Hematopoietic multipotent progenitor cell (in vitro differentiated cells): ENCODE measurements around the gene CCDC74B. TPM values are rescaled to one million over a fixed set of nuclear protein-coding genes. Genes with fewer than 3 reads are reported as not detected.
"Not testable (repeated sequence)": the region's sequence is repeated elsewhere in the genome, so short reads cannot be mapped to it uniquely, and the experiment has no call there.

Experiments used
- DNase-seq, 3 donors: peaks; one replicate each; pipeline ENCODE4 v3.0.0-alpha.2; 2011 to 2015; ENCODE audit warnings: low read depth in 2 of 3, low spot score in 2 of 3
- total RNA-seq: library from RNA; depleted of rRNA; stranded (reverse); fragments of >200 nt; gene quantifications from one replicate; pipeline ENCODE4 v1.2.3, GENCODE V29; 2012

CCDC74B gene
- total RNA-seq, 1 donor = not detected

- not testable (repeated sequence) for DNase-seq
Observed at GRCh38 chr2:130151145-130151512, 6.2 kb upstream of the CCDC74B start.

GRCh38 chr2:130150181-130151144 is 5.6 kb upstream of the CCDC74B start:
- DNase-seq = no peak

- DNase-seq = not testable (repeated sequence)
Observed at GRCh38 chr2:130148515-130148914, 3.6 kb upstream of the CCDC74B start.

GRCh38 chr2:130143266-130144039 is 1.5 kb downstream of the CCDC74B start:
- not testable (repeated sequence) for DNase-seq

- not testable (repeated sequence) for DNase-seq
Observed at GRCh38 chr2:130142396-130143265, 2.3 kb downstream of the CCDC74B start.

GRCh38 chr2:130141645-130142370 is 3.1 kb downstream of the CCDC74B start:
- DNase-seq = not testable (repeated sequence)

- DNase-seq = not testable (repeated sequence)
Observed at GRCh38 chr2:130141002-130141401, 3.9 kb downstream of the CCDC74B start.

- not testable (repeated sequence) for DNase-seq
Observed at GRCh38 chr2:130140516-130140915, 4.4 kb downstream of the CCDC74B start.

- not testable (repeated sequence) for DNase-seq
Observed at GRCh38 chr2:130139331-130140280, 5.3 kb downstream of the CCDC74B start.

- not testable (repeated sequence) for DNase-seq
Observed at GRCh38 chr2:130138841-130139251, 6.1 kb downstream of the CCDC74B start.

GRCh38 chr2:130138326-130138725 is 6.6 kb downstream of the CCDC74B start:
- DNase-seq = not testable (repeated sequence)

GRCh38 chr2:130137118-130137517 is 7.8 kb downstream of the CCDC74B start:
- DNase-seq = not testable (repeated sequence)

GRCh38 chr2:130136546-130136945 is 8.4 kb downstream of the CCDC74B start:
- DNase-seq = not testable (repeated sequence)

- no peak for DNase-seq
Observed at GRCh38 chr2:130135692-130136541, 9.0 kb downstream of the CCDC74B start.

- DNase-seq = not testable (repeated sequence)
Observed at GRCh38 chr2:130129120-130129829, 15.6 kb downstream of the CCDC74B start, which contains the start of gene POTEF. Gene POTEF, minus strand, starts transcription at chr2:130129222. Its CDS starts 8,707 bp downstream, at chr2:130120515.

GRCh38 chr2:130128464-130128863 is 16.4 kb downstream of the CCDC74B start:
- DNase-seq = not testable (repeated sequence)

- not testable (repeated sequence) for DNase-seq
Observed at GRCh38 chr2:130127726-130128125, 17.2 kb downstream of the CCDC74B start.
